GM19351 (cell line): ENCODE measurements around the gene KRTAP21-3.
"Not testable (repeated sequence)": the region's sequence is repeated elsewhere in the genome, so short reads cannot be mapped to it uniquely, and the experiment has no call there.

Experiments used
- ATAC-seq: cut with Tn5 transposase; IDR thresholded peaks from one replicate; pipeline ENCODE4 v1.9.1; 2021; ENCODE audit warnings: mild to moderate bottlenecking, moderate library complexity; ENCODE audit not compliant: unreplicated experiment

Gene KRTAP21-3

GRCh38 chr21:30718239-30718909 is at the start of gene KRTAP21-3:
Gene KRTAP21-3, minus strand, starts transcription at chr21:30718777. Its CDS starts 18 bp downstream, at chr21:30718759.
- peak; percentile 88 for ATAC-seq

GRCh38 chr21:30760776-30761175 is 42.2 kb upstream of the KRTAP21-3 start:
- ATAC-seq: no peak

- ATAC-seq: no peak
Observed at GRCh38 chr21:30758306-30758705, 39.7 kb upstream of the KRTAP21-3 start.

GRCh38 chr21:30755328-30755727 is 36.8 kb upstream of the KRTAP21-3 start, which contains the start of gene KRTAP21-1:
Gene KRTAP21-1, minus strand, starts transcription at chr21:30755428. Its CDS starts 50 bp downstream, at chr21:30755378.
- ATAC-seq: not testable (repeated sequence)

GRCh38 chr21:30747159-30747558 is 28.6 kb upstream of the KRTAP21-3 start, which contains the start of gene KRTAP21-2:
Gene KRTAP21-2, minus strand, starts transcription at chr21:30747259. Its CDS starts 57 bp downstream, at chr21:30747202.
- no peak for ATAC-seq

- no peak for ATAC-seq
Observed at GRCh38 chr21:30740462-30740861, 21.9 kb upstream of the KRTAP21-3 start.

- ATAC-seq: no peak
Observed at GRCh38 chr21:30733026-30733425, 14.4 kb upstream of the KRTAP21-3 start.

GRCh38 chr21:30726726-30727125 is 8.1 kb upstream of the KRTAP21-3 start:
- ATAC-seq: no peak

- no peak for ATAC-seq
Observed at GRCh38 chr21:30719401-30719800, 824 bp upstream of the KRTAP21-3 start.

- no peak for ATAC-seq
Observed at GRCh38 chr21:30717105-30717504, 1.5 kb downstream of the KRTAP21-3 start.

GRCh38 chr21:30714946-30715345 is 3.6 kb downstream of the KRTAP21-3 start:
- no peak for ATAC-seq

GRCh38 chr21:30714456-30714855 is 4.1 kb downstream of the KRTAP21-3 start:
- no peak for ATAC-seq

GRCh38 chr21:30713766-30714165 is 4.8 kb downstream of the KRTAP21-3 start:
- no peak for ATAC-seq

GRCh38 chr21:30710499-30710898 is 8.1 kb downstream of the KRTAP21-3 start:
- no peak for ATAC-seq

- no peak for ATAC-seq
Observed at GRCh38 chr21:30707409-30707808, 11.2 kb downstream of the KRTAP21-3 start.

- ATAC-seq: no peak
Observed at GRCh38 chr21:30695956-30696355, 22.6 kb downstream of the KRTAP21-3 start.

- ATAC-seq: no peak
Observed at GRCh38 chr21:30689822-30690221, 28.8 kb downstream of the KRTAP21-3 start.

- no peak for ATAC-seq
Observed at GRCh38 chr21:30684506-30684905, 34.1 kb downstream of the KRTAP21-3 start.

- ATAC-seq: no peak
Observed at GRCh38 chr21:30680586-30680985, 38.0 kb downstream of the KRTAP21-3 start.

- ATAC-seq: no peak
Observed at GRCh38 chr21:30676737-30677136, 41.8 kb downstream of the KRTAP21-3 start.

GRCh38 chr21:30674312-30674711 is 44.3 kb downstream of the KRTAP21-3 start:
- ATAC-seq: no peak

- no peak for ATAC-seq
Observed at GRCh38 chr21:30672985-30673650, 45.5 kb downstream of the KRTAP21-3 start.
